HL-60 (cell line): ENCODE measurements around the gene PAGE4.

Experiments used
- DNase-seq, 2 experiments: peaks; one replicate each; pipeline ENCODE4 v3.0.0-alpha.2; 2010 to 2020; ENCODE audit warnings: low read depth in 1 of 2, low spot score in 1 of 2
- H3K27ac ChIP-seq: fragments of 250-450 bp; sonication (Bioruptor Pico); replicated peaks from 2 replicates; pipeline ENCODE4 v1.5.1; 2020; ENCODE audit warnings: mild to moderate bottlenecking, moderate library complexity
- H3K27me3 ChIP-seq: fragments of 250-450 bp; sonication (Bioruptor Pico); 2 replicates; pipeline ENCODE4 v1.5.1; 2021; ENCODE audit warnings: mild to moderate bottlenecking, moderate library complexity; ENCODE audit not compliant: insufficient read depth, poor library complexity, severe bottlenecking
- H3K4me3 ChIP-seq: replicated peaks from 2 replicates; pipeline ENCODE4 v1.5.1; 2011; ENCODE audit warnings: mild to moderate bottlenecking, control low read depth, low read length; ENCODE audit not compliant: insufficient read depth
- CTCF ChIP-seq: IDR thresholded peaks from one replicate; pipeline ENCODE4 v1.5.1; 2011; ENCODE audit warnings: low read length, control low read depth, inconsistent platforms; ENCODE audit not compliant: insufficient read depth
- GABPA ChIP-seq: IDR thresholded peaks from 2 replicates; pipeline ENCODE4 v1.6.1; 2012; ENCODE audit warnings: low read depth
- POLR2AphosphoS5 ChIP-seq: IDR thresholded peaks from 2 replicates; pipeline ENCODE4 v1.6.1; 2012; ENCODE audit warnings: low read depth
- REST ChIP-seq: IDR thresholded peaks from 2 replicates; pipeline ENCODE4 v1.6.1; 2012; ENCODE audit warnings: low read depth; ENCODE audit not compliant: insufficient replicate concordance
- SPI1 ChIP-seq: IDR thresholded peaks from 2 replicates; pipeline ENCODE4 v1.6.1; 2012; ENCODE audit warnings: low read depth, mild to moderate bottlenecking, borderline replicate concordance

PAGE4 gene

GRCh38 chrX:49799828-49800227, 29.3 kb upstream of the PAGE4 start:
- H3K27me3 ChIP-seq = no peaks in the 10 kb centered on the region
- no peak for TF ChIP-seq REST
- TF ChIP-seq POLR2AphosphoS5 = no peak
- TF ChIP-seq GABPA = no peak
- no peak for TF ChIP-seq SPI1
- no peak for TF ChIP-seq CTCF
- no peak overlapping the region for H3K27ac ChIP-seq
- no peak for DNase-seq
- no peak overlapping the region for H3K4me3 ChIP-seq

GRCh38 chrX:49809891-49810632, 19.0 kb upstream of the PAGE4 start:
- Histone ChIP-seq H3K27ac (no peak overlapping the region), H3K4me3 (no peak overlapping the region), H3K27me3 (no peaks in the 10 kb centered on the region)
- no peak for TF ChIP-seq GABPA
- TF ChIP-seq CTCF = no peak
- no peak for TF ChIP-seq POLR2AphosphoS5
- TF ChIP-seq REST = no peak
- TF ChIP-seq SPI1 = no peak
- DNase-seq = no peak

GRCh38 chrX:49812177-49812576, 16.9 kb upstream of the PAGE4 start:
- TF ChIP-seq SPI1 (no peak), CTCF (no peak), GABPA (no peak), POLR2AphosphoS5 (no peak), REST (no peak)
- H3K27me3 ChIP-seq = no peaks in the 10 kb centered on the region
- H3K4me3 ChIP-seq = no peak overlapping the region
- no peak overlapping the region for H3K27ac ChIP-seq
- DNase-seq = no peak
